CD1c-positive myeloid dendritic cell (primary cell): ENCODE measurements around the gene TDRKH.
A peak's percentile ranks its signal among the peaks of the same experiment; 100 is the strongest.

Source experiments
- DNase-seq: peaks from one replicate; pipeline ENCODE4 v3.0.0-alpha.2; 2016; ENCODE audit errors: extremely low spot score

TDRKH gene

GRCh38 chr1:151790071-151790939 lies at the start of gene TDRKH:
Gene TDRKH (minus strand): TSS chr1:151790500. CDS start chr1:151783022, 7,478 bp downstream.
- peak; percentile 98 for DNase-seq

- DNase-seq = no peak
These were observed 49.4 kb upstream of the TDRKH start, which contains the start of gene C2CD4D for GRCh38 chr1:151839457-151840403. Gene C2CD4D (minus strand): TSS chr1:151839820. CDS start chr1:151838989, 831 bp downstream.

GRCh38 chr1:151839082-151839412 lies 48.7 kb upstream of the TDRKH start:
- no peak for DNase-seq

- peak; percentile 68 for DNase-seq
These were observed 48.2 kb upstream of the TDRKH start for GRCh38 chr1:151838222-151839081.

GRCh38 chr1:151837884-151838221 lies 47.6 kb upstream of the TDRKH start:
- DNase-seq = no peak

GRCh38 chr1:151837197-151837596 lies 46.9 kb upstream of the TDRKH start:
- DNase-seq = no peak

- DNase-seq = no peak
These were observed 45.3 kb upstream of the TDRKH start for GRCh38 chr1:151835596-151835995.

GRCh38 chr1:151834239-151834638 lies 43.9 kb upstream of the TDRKH start:
- DNase-seq = no peak

GRCh38 chr1:151833172-151833900 lies 43.0 kb upstream of the TDRKH start:
- no peak for DNase-seq

- DNase-seq = no peak
These were observed 42.1 kb upstream of the TDRKH start for GRCh38 chr1:151832318-151832980.

- DNase-seq = no peak
These were observed 41.3 kb upstream of the TDRKH start, which contains the start of gene RORC for GRCh38 chr1:151831605-151832004. Gene RORC (minus strand): TSS chr1:151831802. CDS start chr1:151831764, 38 bp downstream.

GRCh38 chr1:151831256-151831591 lies 40.9 kb upstream of the TDRKH start:
- no peak for DNase-seq

- DNase-seq = no peak
These were observed 39.8 kb upstream of the TDRKH start for GRCh38 chr1:151830055-151830454.

GRCh38 chr1:151829352-151830046 lies 39.2 kb upstream of the TDRKH start:
- DNase-seq = no peak

- DNase-seq = peak; percentile 64
These were observed 38.6 kb upstream of the TDRKH start for GRCh38 chr1:151828921-151829320.

GRCh38 chr1:151827853-151828252 lies 37.6 kb upstream of the TDRKH start:
- no peak for DNase-seq

GRCh38 chr1:151825751-151826660 lies 35.7 kb upstream of the TDRKH start:
- no peak for DNase-seq

GRCh38 chr1:151825204-151825603 lies 34.9 kb upstream of the TDRKH start:
- no peak for DNase-seq

GRCh38 chr1:151823175-151823574 lies 32.9 kb upstream of the TDRKH start:
- DNase-seq = no peak
